Brain pericyte (primary cell): Measurements from ENCODE around the gene CABLES1.

ENCODE experiments used
- DNase-seq: peaks from one replicate; pipeline ENCODE4 v3.0.0-alpha.2; 2012; ENCODE audit warnings: low read depth, low spot score

The CABLES1 gene

GRCh38 chr18:23217781-23218180, 82.5 kb downstream of the CABLES1 start:
- DNase-seq, result no peak

DNA sequence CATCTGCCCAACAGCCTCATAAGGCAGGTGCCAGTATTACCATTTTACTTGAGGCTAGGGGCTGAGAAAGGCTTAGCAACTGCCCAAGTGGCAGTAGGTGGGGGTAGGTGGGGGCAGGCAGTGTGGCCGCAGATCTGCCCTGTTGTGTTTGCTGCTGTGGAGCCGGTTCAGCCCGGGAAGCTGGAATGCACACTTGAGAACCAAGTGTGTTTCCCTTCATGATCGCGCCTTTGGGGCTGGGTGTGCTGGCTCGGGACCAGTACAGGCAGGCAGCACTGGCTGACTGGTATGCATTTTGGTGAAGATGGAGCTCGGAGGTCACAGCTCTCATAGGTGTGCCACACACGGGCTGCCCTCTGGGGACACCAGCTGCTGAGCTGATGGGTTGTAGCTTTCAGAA, 85.1 kb downstream of the CABLES1 start:
- no peak for DNase-seq

- no peak for DNase-seq
Measured at GRCh38 chr18:23223641-23224040, 88.4 kb downstream of the CABLES1 start.

GRCh38 chr18:23225503-23225902, 90.2 kb downstream of the CABLES1 start:
- no peak for DNase-seq

GRCh38 chr18:23226391-23226790, 91.1 kb downstream of the CABLES1 start:
- DNase-seq, result no peak

GRCh38 chr18:23226930-23227725, 91.8 kb downstream of the CABLES1 start:
- no peak for DNase-seq

- DNase-seq, result no peak
Measured at GRCh38 chr18:23227726-23228070, 92.4 kb downstream of the CABLES1 start.

DNA sequence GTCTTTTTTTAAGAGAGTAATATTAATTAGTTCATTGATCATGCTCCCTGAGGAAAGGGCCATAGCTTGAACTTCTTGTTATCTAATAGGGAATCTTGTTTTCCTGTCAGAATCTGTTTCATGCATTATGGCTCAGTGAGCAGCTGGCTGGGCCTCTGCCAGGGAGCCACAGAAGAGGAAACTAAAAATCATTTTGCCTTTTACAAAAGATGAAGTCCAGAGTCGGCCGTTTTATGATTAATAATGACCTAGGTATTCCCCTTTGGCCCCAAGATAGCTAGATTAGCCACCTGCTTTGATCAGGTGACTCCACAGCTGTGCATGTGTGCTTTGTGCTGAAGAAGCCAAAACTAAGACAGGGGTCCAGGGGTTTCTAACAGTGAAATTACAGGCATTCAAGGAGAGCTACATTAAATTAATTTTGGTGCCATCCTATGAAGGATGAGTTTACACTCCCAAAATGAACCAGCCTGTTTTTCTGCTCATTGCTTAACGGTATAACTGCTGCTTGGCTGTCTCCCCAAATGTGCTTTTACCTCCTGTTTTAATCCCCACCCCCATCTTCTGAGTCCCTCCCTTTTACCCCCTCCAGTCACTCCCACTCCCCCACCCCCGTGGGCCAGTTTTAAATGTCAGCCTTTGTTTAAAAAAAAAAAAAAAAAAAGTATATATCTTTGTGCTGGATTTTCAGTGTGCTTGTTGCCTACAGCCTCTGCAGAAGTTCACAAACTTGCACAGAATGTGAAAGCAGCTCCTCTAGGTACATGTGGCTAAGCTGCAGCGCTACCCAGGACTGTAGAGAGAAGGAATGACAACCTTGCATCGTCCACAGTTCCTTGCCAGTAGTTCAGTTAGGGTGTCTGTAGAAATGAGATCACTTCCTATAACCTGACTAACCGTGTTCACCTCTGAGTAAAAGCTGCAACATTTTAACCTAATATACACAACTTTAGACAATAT, 93.1 kb downstream of the CABLES1 start:
- no peak for DNase-seq

GRCh38 chr18:23229472-23229871, 94.2 kb downstream of the CABLES1 start:
- DNase-seq, result no peak

GRCh38 chr18:23230686-23231085, 95.4 kb downstream of the CABLES1 start:
- no peak for DNase-seq

DNA sequence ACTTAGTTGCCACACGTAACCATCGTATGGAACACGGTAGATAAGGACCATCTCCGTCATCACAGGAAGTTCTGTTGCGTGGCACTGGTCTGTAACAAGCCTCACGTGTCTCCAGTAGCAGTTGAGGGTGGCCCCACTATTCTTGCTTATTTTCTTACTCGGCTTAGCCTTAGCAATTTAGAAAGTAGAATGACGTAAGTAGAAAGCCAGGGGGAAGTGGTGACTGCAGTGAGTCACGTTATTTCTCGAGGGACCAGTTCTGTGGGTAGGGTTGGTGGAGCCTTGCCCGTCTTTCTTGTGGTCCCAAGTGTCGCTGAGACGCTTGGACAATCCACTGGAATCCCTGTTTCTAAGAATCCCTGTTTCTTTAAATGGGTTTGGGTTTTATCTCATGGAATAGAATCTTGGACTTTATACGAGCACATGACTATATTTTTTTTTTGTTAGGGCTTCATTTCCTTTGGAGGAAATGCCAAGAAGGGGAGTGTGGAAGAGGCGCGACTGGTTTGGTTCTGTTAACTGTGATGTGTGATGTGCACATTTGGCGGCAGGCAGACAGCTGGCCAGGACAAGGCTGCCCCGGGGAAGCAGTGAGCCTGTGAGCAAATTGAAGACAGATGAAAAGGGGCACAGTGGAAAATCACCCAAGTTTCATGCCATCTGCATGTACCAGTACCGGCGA, 96.2 kb downstream of the CABLES1 start:
- DNase-seq, result peak; percentile 43

- DNase-seq, result no peak
Measured at GRCh38 chr18:23232331-23232730, 97.0 kb downstream of the CABLES1 start.

DNA sequence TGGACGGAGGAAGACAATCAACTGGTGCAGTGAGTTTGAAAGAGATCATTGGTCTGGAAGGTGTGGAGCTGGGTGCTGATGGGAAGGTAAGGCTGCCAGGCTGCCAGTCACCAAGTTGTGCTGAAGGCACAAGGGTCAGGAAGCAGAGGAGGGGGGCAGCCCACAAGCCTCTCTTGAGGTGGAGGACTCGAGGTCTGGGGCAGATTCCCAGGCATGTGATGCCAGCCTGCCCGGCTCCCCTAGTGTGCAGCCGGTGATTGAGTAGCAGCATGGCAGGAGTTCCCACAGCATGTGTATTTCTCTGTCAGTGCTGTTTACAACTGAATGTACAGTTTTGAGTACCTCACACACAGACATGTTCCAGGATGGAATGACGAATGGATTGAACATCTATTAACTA, 99.3 kb downstream of the CABLES1 start:
- DNase-seq, result no peak

DNA sequence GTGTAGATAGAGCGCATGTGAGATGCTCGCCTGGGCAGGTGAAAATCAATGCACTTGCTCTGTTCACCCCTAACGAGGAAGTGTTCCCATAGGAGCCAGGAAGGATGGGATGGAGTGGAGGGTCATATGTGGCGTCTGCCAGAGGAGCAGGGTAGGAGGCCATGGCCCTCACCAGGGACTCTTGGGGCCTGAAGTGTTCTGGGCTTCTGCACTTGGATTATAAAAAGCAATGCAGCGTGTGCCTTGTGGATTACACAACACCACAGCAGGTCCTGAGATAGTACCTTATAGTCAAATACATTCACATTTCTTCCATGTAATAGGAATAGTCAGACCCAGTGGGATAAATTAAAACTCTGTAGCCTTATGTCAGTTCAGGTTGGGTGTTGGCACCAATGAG, 100.1 kb downstream of the CABLES1 start:
- no peak for DNase-seq

DNA sequence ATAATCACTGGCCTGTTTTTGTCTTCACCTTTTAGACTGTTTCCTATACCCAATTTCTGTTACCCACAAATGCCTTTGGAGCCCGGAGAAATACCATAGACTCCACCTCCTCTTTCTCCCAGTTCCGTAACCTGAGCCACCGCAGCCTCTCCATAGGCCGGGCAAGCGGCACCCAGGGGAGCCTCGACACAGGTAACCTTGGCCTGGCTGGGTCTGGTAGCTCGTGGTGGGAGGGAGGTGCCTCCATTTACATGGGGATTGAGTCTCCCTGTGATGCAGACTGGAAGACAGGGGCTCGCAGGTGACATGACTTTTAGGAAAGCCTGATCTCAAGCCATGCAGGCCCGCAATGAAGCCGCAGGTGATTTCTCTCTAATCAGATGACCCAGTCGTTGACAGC, 100.6 kb downstream of the CABLES1 start:
- DNase-seq, result no peak

- DNase-seq, result no peak
Measured at GRCh38 chr18:23236876-23237468, 101.7 kb downstream of the CABLES1 start.

DNA sequence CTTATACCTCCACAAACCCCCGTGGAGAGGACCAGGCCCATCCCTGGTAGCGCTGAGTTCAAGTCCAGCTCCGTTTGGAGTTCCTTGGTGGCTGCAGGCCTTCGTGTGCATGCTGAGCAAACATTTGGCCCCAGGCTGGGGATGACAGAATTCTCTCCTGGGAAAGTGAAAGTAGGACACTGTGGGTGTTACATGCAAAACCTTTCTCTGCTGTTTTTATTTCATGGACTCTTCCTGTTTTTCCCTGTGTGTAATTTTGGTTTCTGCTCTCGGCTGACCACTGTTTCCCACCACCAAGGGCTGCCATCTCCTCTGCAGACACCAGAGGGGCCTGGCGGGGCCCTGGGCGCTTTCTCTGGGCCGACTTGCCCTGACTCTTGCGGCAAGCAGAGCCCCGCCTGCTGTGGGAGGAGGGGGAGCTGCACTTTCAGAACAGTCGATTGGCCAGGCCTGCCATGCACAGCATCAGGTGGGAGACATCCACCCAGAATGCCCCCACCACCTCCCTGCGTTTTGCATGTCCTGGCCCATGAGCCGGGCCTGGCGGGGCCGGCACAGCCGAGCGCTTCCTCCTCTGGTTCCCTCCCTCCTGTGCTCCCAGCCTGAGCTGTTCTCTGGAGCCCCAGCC, 102.4 kb downstream of the CABLES1 start:
- no peak for DNase-seq

GRCh38 chr18:23238152-23238531, 102.9 kb downstream of the CABLES1 start:
- no peak for DNase-seq

GRCh38 chr18:23238651-23239349, 103.5 kb downstream of the CABLES1 start:
- DNase-seq, result no peak

DNA sequence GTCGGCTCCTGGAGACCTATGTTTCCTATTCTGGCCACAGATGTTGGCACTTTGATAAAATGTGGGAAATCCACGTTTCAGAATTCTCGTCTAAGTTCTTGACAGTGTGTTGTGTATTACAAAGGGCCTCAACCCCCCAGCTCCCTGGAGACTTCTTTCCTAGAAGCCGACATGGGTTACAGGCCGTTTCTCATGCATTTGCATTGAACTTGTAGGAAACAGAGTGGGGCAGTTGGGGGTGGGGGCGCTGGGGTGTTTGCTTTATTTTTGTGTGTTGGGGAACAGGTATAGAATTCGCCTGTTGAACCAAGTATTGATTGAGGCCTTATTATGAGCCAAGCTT, 104.0 kb downstream of the CABLES1 start:
- no peak for DNase-seq
